Measurements from ENCODE around the gene AKR1B15. TPM values are rescaled to one million over a fixed set of nuclear protein-coding genes. Genes with fewer than 3 reads are reported as not detected.

AKR1B15 gene
- total RNA-seq, 6 experiments from 2014 or later, result not detected

- H3K27me3 Mint-ChIP-seq (ENCODE audit: insufficient read depth), result no peaks in the 10 kb centered on the region
- H3K27ac Mint-ChIP-seq, result 0 out of 2 replicates have a peak overlapping the region, but pooled peaks have one; percentile 12
- no peak for DNase-seq
- H3K9me3 Mint-ChIP-seq, result no peaks in the 10 kb centered on the region
- no peak overlapping the region for H3K4me3 Mint-ChIP-seq
- no peak for TF ChIP-seq CTCF (IDR thresholded peaks at IDR 0.05)
- no peaks in the 10 kb centered on the region for H3K36me3 Mint-ChIP-seq (ENCODE audit: low read depth)
- H3K4me1 Mint-ChIP-seq (ENCODE audit: low read depth), result peaks cover 64% of the 10 kb centered on the region
Measured at GRCh38 chr7:134629445-134629844, 80.5 kb downstream of the AKR1B15 start.

Other genes with a start within 250 kb of the AKR1B15 start
- 10 to 100 TPM; 21.0 to 32.3 (median 29.4) TPM for gene SLC35B4, start 232.2 kb upstream of the AKR1B15 start, total RNA-seq (2021; fragmentation: NEBNext Ultra II Directional; extraction: Animal tissue kit (Norgen Biotek cat#: 25700))
- gene AKR1B1, start 90.0 kb upstream of the AKR1B15 start, total RNA-seq (2021; fragmentation: NEBNext Ultra II Directional; extraction: Animal tissue kit (Norgen Biotek cat#: 25700)), result 100 to 1,000 TPM; 208 to 232 (median 223) TPM
- gene AKR1B10, start 21.5 kb upstream of the AKR1B15 start, total RNA-seq (2021; fragmentation: NEBNext Ultra II Directional; extraction: Animal tissue kit (Norgen Biotek cat#: 25700)), result under 1 TPM in 5 of 6 experiments, not detected in 1; 0.35 to 0.56 (median 0.43) TPM
- 10 to 100 TPM; 34.4 to 57.3 (median 39.3) TPM for gene BPGM, start 97.7 kb downstream of the AKR1B15 start, total RNA-seq (2021; fragmentation: NEBNext Ultra II Directional; extraction: Animal tissue kit (Norgen Biotek cat#: 25700))
- 1,000 to 10,000 TPM; 1,066 to 1,726 (median 1,102) TPM for gene CALD1, start 230.5 kb downstream of the AKR1B15 start, total RNA-seq (2021; fragmentation: NEBNext Ultra II Directional; extraction: Animal tissue kit (Norgen Biotek cat#: 25700))

Data from HFFc6 (cell line).